C4-2B (cell line): ENCODE measurements around the gene UBE2V1.

ENCODE experiments used
- CTCF ChIP-seq: fragments of 450-650 bp; conservative IDR thresholded peaks from 2 replicates; pipeline ENCODE4 v1.5.1; 2017; ENCODE audit warnings: mild to moderate bottlenecking
- ZFX ChIP-seq: fragments of 450-650 bp; IDR thresholded peaks from 2 replicates; pipeline ENCODE4 v1.6.1; 2017

- TF ChIP-seq CTCF (no peak), ZFX (no peak)
Observed at GRCh38 chr20:50096237-50096636, 16.7 kb downstream of the UBE2V1 start.
